SK-N-SH (cell line): ENCODE measurements around the gene TMTC2.

Experiments
- EP300 ChIP-seq, 2 experiments: IDR thresholded peaks; 2 replicates each; pipeline versions ENCODE4 v1.4.0 to v1.6.1; 2012; ENCODE audit warnings: borderline replicate concordance in 1 of 2, low read depth in 1 of 2, low read length in 1 of 2
- EZH2phosphoT487 ChIP-seq: fragments of 200-600 bp; sonication (generic); IDR thresholded peaks from 2 replicates; pipeline ENCODE4 v1.6.1; 2017; ENCODE audit warnings: low read depth, mixed run types, mild to moderate bottlenecking, antibody characterized with exemption, moderate library complexity, borderline replicate concordance
- FOXJ3 ChIP-seq: sonication (generic); formaldehyde crosslinking; IDR thresholded peaks from 2 replicates; pipeline ENCODE4 v1.5.1; 2020; ENCODE audit warnings: mild to moderate bottlenecking, missing genetic modification reagents
- GATA2 ChIP-seq: sonication (generic); formaldehyde crosslinking; IDR thresholded peaks from 2 replicates; pipeline ENCODE4 v1.5.0; 2020; ENCODE audit warnings: mild to moderate bottlenecking, missing genetic modification reagents
- IRF3 ChIP-seq: fragments of 150-350 bp; IDR thresholded peaks from 2 replicates; pipeline ENCODE4 v1.6.1; 2016; ENCODE audit warnings: mild to moderate bottlenecking, low read depth, low read length
- POLR2AphosphoS5 ChIP-seq: IDR thresholded peaks from 2 replicates; pipeline ENCODE4 v1.6.1; 2012; ENCODE audit warnings: low read depth, low read length
- REST ChIP-seq: IDR thresholded peaks from 2 replicates; pipeline ENCODE4 v1.6.1; 2012; ENCODE audit warnings: mild to moderate bottlenecking, low read depth, low read length, moderate library complexity
- RFX5 ChIP-seq: IDR thresholded peaks from 2 replicates; pipeline ENCODE4 v1.6.1; 2012; ENCODE audit warnings: mild to moderate bottlenecking, improper control_type of control experiment, low read length
- TF ChIP-seq, protein P1 (sequence below): fragments of 200-600 bp; sonication (generic); IDR thresholded peaks from 2 replicates; pipeline ENCODE4 v1.6.1; 2017; ENCODE audit warnings: antibody characterized with exemption, mild to moderate bottlenecking, moderate library complexity
- TF ChIP-seq, protein P2 (sequence below): IDR thresholded peaks from 2 replicates; pipeline ENCODE4 v1.4.0; 2012; ENCODE audit warnings: low read depth, borderline replicate concordance
- TF ChIP-seq, protein P3 (sequence below): IDR thresholded peaks from 2 replicates; pipeline ENCODE4 v1.4.0; 2012; ENCODE audit warnings: low read depth, borderline replicate concordance

- TF ChIP-seq POLR2AphosphoS5, result no peak
- TF ChIP-seq, protein P1, sequence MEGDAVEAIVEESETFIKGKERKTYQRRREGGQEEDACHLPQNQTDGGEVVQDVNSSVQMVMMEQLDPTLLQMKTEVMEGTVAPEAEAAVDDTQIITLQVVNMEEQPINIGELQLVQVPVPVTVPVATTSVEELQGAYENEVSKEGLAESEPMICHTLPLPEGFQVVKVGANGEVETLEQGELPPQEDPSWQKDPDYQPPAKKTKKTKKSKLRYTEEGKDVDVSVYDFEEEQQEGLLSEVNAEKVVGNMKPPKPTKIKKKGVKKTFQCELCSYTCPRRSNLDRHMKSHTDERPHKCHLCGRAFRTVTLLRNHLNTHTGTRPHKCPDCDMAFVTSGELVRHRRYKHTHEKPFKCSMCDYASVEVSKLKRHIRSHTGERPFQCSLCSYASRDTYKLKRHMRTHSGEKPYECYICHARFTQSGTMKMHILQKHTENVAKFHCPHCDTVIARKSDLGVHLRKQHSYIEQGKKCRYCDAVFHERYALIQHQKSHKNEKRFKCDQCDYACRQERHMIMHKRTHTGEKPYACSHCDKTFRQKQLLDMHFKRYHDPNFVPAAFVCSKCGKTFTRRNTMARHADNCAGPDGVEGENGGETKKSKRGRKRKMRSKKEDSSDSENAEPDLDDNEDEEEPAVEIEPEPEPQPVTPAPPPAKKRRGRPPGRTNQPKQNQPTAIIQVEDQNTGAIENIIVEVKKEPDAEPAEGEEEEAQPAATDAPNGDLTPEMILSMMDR, result no peak
- no peak for TF ChIP-seq FOXJ3
- TF ChIP-seq RFX5, result no peak
- TF ChIP-seq EP300 (IDR thresholded peaks at IDR 0.05; ENCODE audit: borderline replicate concordance in 1 of 2, low read depth in 1 of 2, low read length in 1 of 2), result peak in 1 of 2 experiments; percentile 37; a peak in 1 of 4 replicates
- TF ChIP-seq, protein P2, sequence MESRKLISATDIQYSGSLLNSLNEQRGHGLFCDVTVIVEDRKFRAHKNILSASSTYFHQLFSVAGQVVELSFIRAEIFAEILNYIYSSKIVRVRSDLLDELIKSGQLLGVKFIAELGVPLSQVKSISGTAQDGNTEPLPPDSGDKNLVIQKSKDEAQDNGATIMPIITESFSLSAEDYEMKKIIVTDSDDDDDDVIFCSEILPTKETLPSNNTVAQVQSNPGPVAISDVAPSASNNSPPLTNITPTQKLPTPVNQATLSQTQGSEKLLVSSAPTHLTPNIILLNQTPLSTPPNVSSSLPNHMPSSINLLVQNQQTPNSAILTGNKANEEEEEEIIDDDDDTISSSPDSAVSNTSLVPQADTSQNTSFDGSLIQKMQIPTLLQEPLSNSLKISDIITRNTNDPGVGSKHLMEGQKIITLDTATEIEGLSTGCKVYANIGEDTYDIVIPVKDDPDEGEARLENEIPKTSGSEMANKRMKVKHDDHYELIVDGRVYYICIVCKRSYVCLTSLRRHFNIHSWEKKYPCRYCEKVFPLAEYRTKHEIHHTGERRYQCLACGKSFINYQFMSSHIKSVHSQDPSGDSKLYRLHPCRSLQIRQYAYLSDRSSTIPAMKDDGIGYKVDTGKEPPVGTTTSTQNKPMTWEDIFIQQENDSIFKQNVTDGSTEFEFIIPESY, result no peak
- no peak for TF ChIP-seq REST
- TF ChIP-seq, protein P3, sequence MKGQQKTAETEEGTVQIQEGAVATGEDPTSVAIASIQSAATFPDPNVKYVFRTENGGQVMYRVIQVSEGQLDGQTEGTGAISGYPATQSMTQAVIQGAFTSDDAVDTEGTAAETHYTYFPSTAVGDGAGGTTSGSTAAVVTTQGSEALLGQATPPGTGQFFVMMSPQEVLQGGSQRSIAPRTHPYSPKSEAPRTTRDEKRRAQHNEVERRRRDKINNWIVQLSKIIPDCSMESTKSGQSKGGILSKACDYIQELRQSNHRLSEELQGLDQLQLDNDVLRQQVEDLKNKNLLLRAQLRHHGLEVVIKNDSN, result no peak
- TF ChIP-seq EZH2phosphoT487, result no peak
- no peak; the same call in 1 of the 2 replicates for TF ChIP-seq GATA2 (CRISPR knock-in tag)
- no peak for TF ChIP-seq IRF3
These were observed 130.7 kb downstream of the TMTC2 start for GRCh38 chr12:82817368-82817767.
